GM10266 (cell line): ENCODE measurements around the gene EIF3L.

ENCODE experiments used
- DNase-seq: peaks from one replicate; pipeline ENCODE4 v3.0.0; 2012; ENCODE audit errors: extremely low spot score
- CTCF ChIP-seq: IDR thresholded peaks from 2 replicates; pipeline ENCODE4 v1.5.1; 2012; ENCODE audit warnings: mild to moderate bottlenecking, low read depth; ENCODE audit not compliant: control insufficient read depth, insufficient read depth; ENCODE audit errors: missing control alignments

The EIF3L gene

GRCh38 chr22:37820350-37820749 is 28.9 kb upstream of the EIF3L start:
- no peak for TF ChIP-seq CTCF
- no peak for DNase-seq

GRCh38 chr22:37822079-37822833 is 27.0 kb upstream of the EIF3L start:
- TF ChIP-seq CTCF, result no peak
- no peak for DNase-seq

- no peak for DNase-seq
- TF ChIP-seq CTCF, result no peak
Measured at GRCh38 chr22:37823134-37823985, 25.9 kb upstream of the EIF3L start, which contains the start of gene GALR3. Gene GALR3 (plus strand): TSS chr22:37823382. CDS start chr22:37823407, 25 bp downstream.

- peak; percentile 0 for TF ChIP-seq CTCF
- peak; percentile 73 for DNase-seq
Measured at GRCh38 chr22:37824674-37825641, 24.3 kb upstream of the EIF3L start.

GRCh38 chr22:37827056-37827455 is 22.2 kb upstream of the EIF3L start:
- DNase-seq, result no peak

More at GRCh38 chr22:37827056-37827455, 22.2 kb upstream of the EIF3L start:
- no peak for TF ChIP-seq CTCF
